Keratinocyte (primary cell): ENCODE measurements around the gene APEX1. TPM values are rescaled to one million over a fixed set of nuclear protein-coding genes. Genes with fewer than 3 reads are reported as not detected.
"Not testable (repeated sequence)": the region's sequence is repeated elsewhere in the genome, so short reads cannot be mapped to it uniquely, and the experiment has no call there.

ENCODE experiments used
- DNase-seq: peaks from one replicate; pipeline ENCODE4 v3.0.0-alpha.2; 2011; ENCODE audit warnings: low read depth, missing footprints, low spot score
- FAIRE-seq: peaks from 2 replicates; lab custom pipeline; 2011; peaks lifted over from hg19 to GRCh38; lab: Jason Lieb, UNC
- H2AFZ ChIP-seq: 2 replicates; pipeline ENCODE4 v1.6.0; 2012; ENCODE audit warnings: low read length, control low read depth, inconsistent platforms; ENCODE audit not compliant: control insufficient read depth
- H3K27ac ChIP-seq: 2 replicates; pipeline ENCODE4 v1.5.1; 2011; ENCODE audit warnings: low read length; ENCODE audit not compliant: control insufficient read depth, insufficient read depth
- H3K27me3 ChIP-seq: 3 replicates; pipeline ENCODE4 v1.6.0; 2011; ENCODE audit warnings: low read length; ENCODE audit not compliant: control insufficient read depth, insufficient read depth; ENCODE audit errors: extremely low read depth
- H3K36me3 ChIP-seq, 2 experiments: 2 replicates in 1 of 2; 3 replicates in 1 of 2; pipeline ENCODE4 v1.5.1; 2011; ENCODE audit warnings: low read length in 2 of 2, mild to moderate bottlenecking in 1 of 2; ENCODE audit not compliant: control insufficient read depth in 2 of 2, insufficient read depth in 2 of 2; ENCODE audit errors: extremely low read depth in 1 of 2
- H3K4me1 ChIP-seq: 3 replicates; pipeline ENCODE4 v1.5.1; 2011; ENCODE audit warnings: low read length; ENCODE audit not compliant: control insufficient read depth, insufficient read depth; ENCODE audit errors: extremely low read depth
- H3K4me2 ChIP-seq: 3 replicates; pipeline ENCODE4 v1.6.0; 2011; ENCODE audit warnings: low read depth, low read length; ENCODE audit not compliant: control insufficient read depth, insufficient read depth; ENCODE audit errors: extremely low read depth
- H3K4me3 ChIP-seq, 3 experiments: fragments of 200-600 bp in 1 of 3; sonication (generic) in 1 of 3; 2 replicates in 2 of 3; 3 replicates in 1 of 3; pipeline ENCODE4 v1.5.1; 2011 to 2016; ENCODE audit warnings: low read length in 3 of 3, mild to moderate bottlenecking in 3 of 3, control low read depth in 2 of 3, inconsistent platforms in 1 of 3, low read depth in 1 of 3, mixed read lengths in 1 of 3, mixed run types in 1 of 3, moderate library complexity in 1 of 3; ENCODE audit not compliant: control insufficient read depth in 2 of 3, insufficient read depth in 2 of 3; ENCODE audit errors: extremely low read depth in 1 of 3
- H3K79me2 ChIP-seq: 2 replicates; pipeline ENCODE4 v1.6.0; 2012; ENCODE audit warnings: low read length; ENCODE audit not compliant: control insufficient read depth, insufficient read depth
- H3K9ac ChIP-seq: 3 replicates; pipeline ENCODE4 v1.6.0; 2011; ENCODE audit warnings: low read length; ENCODE audit not compliant: control insufficient read depth, insufficient read depth; ENCODE audit errors: extremely low read depth
- H3K9me1 ChIP-seq: 3 replicates; pipeline ENCODE4 v1.6.0; 2011; ENCODE audit warnings: low read length; ENCODE audit not compliant: control insufficient read depth, insufficient read depth; ENCODE audit errors: extremely low read depth
- H3K9me3 ChIP-seq: 2 replicates; pipeline ENCODE4 v1.5.1; 2012; ENCODE audit warnings: low read depth, low read length; ENCODE audit not compliant: control insufficient read depth
- H4K20me1 ChIP-seq: 3 replicates; pipeline ENCODE4 v1.6.0; 2011; ENCODE audit warnings: low read length; ENCODE audit not compliant: control insufficient read depth, insufficient read depth; ENCODE audit errors: extremely low read depth
- CTCF ChIP-seq, 3 experiments: IDR thresholded peaks in 1 of 3; conservative IDR thresholded peaks in 1 of 3; optimal IDR thresholded peaks in 1 of 3; 2 replicates in 2 of 3; 3 replicates in 1 of 3; pipeline versions ENCODE3 to v1.5.1; 2011; ENCODE audit warnings: low read length in 3 of 3, mild to moderate bottlenecking in 3 of 3, moderate library complexity in 2 of 3, control low read depth in 1 of 3, inconsistent platforms in 1 of 3; ENCODE audit not compliant: insufficient read depth in 2 of 3; ENCODE audit errors: extremely low read depth in 1 of 3
- EZH2 ChIP-seq: IDR thresholded peaks from one replicate; pipeline ENCODE4 v1.6.1; 2012; ENCODE audit warnings: inconsistent platforms, mild to moderate bottlenecking, low read length, moderate library complexity
- dilution Hi-C: fragments of 300-500 bp; cut with MboI; formaldehyde crosslinking; loops from one replicate; pipeline ENCODE4 v1.7.0; 2020; ENCODE audit warnings: low sequenced_read_pairs; ENCODE audit not compliant: extremely low pct_ligation_motif_present
- polyA plus RNA-seq, 5 experiments: library from polyadenylated mRNA; depleted of rRNA in 3 of 5; stranded (reverse) in 3 of 5; stranded (forward) in 1 of 5; unstranded in 1 of 5; fragments of >200 nt; gene quantifications; 1 replicate in 1 of 5; 2 replicates in 3 of 5; 3 replicates in 1 of 5; pipeline versions ENCODE4 v1.2.1 to v1.2.3, GENCODE V29; 2011 to 2012; ENCODE audit warnings: missing spikeins in 2 of 5, low read depth in 1 of 5, low replicate concordance in 1 of 5
- small RNA-seq, 3 experiments: library from RNA; depleted of rRNA; stranded (forward); fragments of <200 nt; gene quantifications; one replicate each; pipeline ENCODE3, GENCODE V24; 2012; ENCODE audit warnings: low read depth in 3 of 3, low replicate concordance in 1 of 3; ENCODE audit not compliant: insufficient read length in 3 of 3

APEX1 gene
- polyA plus RNA-seq, 1 donor (not counting 4 experiments of a cell fraction or from before 2014, with no cell fraction given) = 234 TPM

GRCh38 chr14:20503898-20504297 is 48.9 kb downstream of the APEX1 start:
- Histone ChIP-seq H3K27me3 (no peaks in the 10 kb centered on the region), H3K9ac (no peak overlapping the region), H3K4me2 (no peak overlapping the region), H3K36me3 (no peaks in the 10 kb centered on the region), H3K79me2 (no peaks in the 10 kb centered on the region), H4K20me1 (no peaks in the 10 kb centered on the region), H3K4me3 (no peak overlapping the region), H3K4me1 (peaks cover 12% of the 10 kb centered on the region), H3K9me1 (no peaks in the 10 kb centered on the region), H3K9me3 (no peaks in the 10 kb centered on the region), H2AFZ (no peak overlapping the region), H3K27ac (no peak overlapping the region)
- FAIRE-seq (no peak), DNase-seq (no peak)
- dilution Hi-C loops = no loop called here
- TF ChIP-seq CTCF (optimal IDR thresholded peaks at IDR 0.05 in 1 of 3, IDR thresholded peaks at IDR 0.05 in 1 of 3, conservative IDR thresholded peaks at IDR 0.05 in 1 of 3; ENCODE audit: extremely low read depth in 1 of 3, insufficient read depth in 2 of 3, low read length in 3 of 3) (no peak), EZH2 (no peak)

GRCh38 chr14:20506276-20506675 is 51.2 kb downstream of the APEX1 start:
- H3K79me2 ChIP-seq, H3K4me2 ChIP-seq, H4K20me1 ChIP-seq, H3K27ac ChIP-seq, DNase-seq, dilution Hi-C loops, H3K4me1 ChIP-seq, H3K36me3 ChIP-seq, FAIRE-seq, H3K9me1 ChIP-seq, H3K27me3 ChIP-seq, H3K9me3 ChIP-seq, H3K9ac ChIP-seq, H3K4me3 ChIP-seq, H2AFZ ChIP-seq: not testable (repeated sequence)

GRCh38 chr14:20506752-20507151 is 51.7 kb downstream of the APEX1 start:
- H3K27me3 ChIP-seq, H3K4me1 ChIP-seq, H3K9me1 ChIP-seq, H3K79me2 ChIP-seq, DNase-seq, H3K27ac ChIP-seq, H4K20me1 ChIP-seq, H3K4me2 ChIP-seq, H2AFZ ChIP-seq, FAIRE-seq, dilution Hi-C loops, H3K36me3 ChIP-seq, H3K9me3 ChIP-seq, H3K4me3 ChIP-seq, H3K9ac ChIP-seq: not testable (repeated sequence)

Small RNA genes lying within 50 kb of the gene (small RNA-seq; reads per million reads assigned to genes)
- gene RNA5SP382 = 0.07 to 3.0 (median 1.8) reads per million in 3 experiments

Other genes starting within 250 kb of the APEX1 start
- gene OR11H6, start 231.5 kb upstream of the APEX1 start, polyA plus RNA-seq = not detected in 3 replicates
- gene OR11H7, start 226.2 kb upstream of the APEX1 start, polyA plus RNA-seq = not detected in 3 replicates
- gene OR11H4, start 215.9 kb upstream of the APEX1 start, polyA plus RNA-seq = not detected in 3 replicates
- gene TTC5, start 149.3 kb upstream of the APEX1 start, polyA plus RNA-seq = 13.7 to 19.2 TPM (median 13.9 TPM) in 3 replicates
- 49.0 to 65.8 TPM (median 49.4 TPM) in 3 replicates for gene CCNB1IP1, start 121.9 kb upstream of the APEX1 start, polyA plus RNA-seq
- 13.8 to 24.7 TPM (median 24.1 TPM) in 3 replicates for gene PARP2, start 111.6 kb upstream of the APEX1 start, polyA plus RNA-seq
- 12.5 to 16.6 TPM (median 12.8 TPM) in 3 replicates for gene TEP1, start 41.7 kb upstream of the APEX1 start, polyA plus RNA-seq
- gene KLHL33, start 19.1 kb upstream of the APEX1 start, polyA plus RNA-seq = not detected in 3 replicates
- 28.8 to 36.6 TPM (median 34.5 TPM) in 3 replicates for gene OSGEP, start 414 bp upstream of the APEX1 start, polyA plus RNA-seq
- gene PIP4P1, start 6.2 kb downstream of the APEX1 start, polyA plus RNA-seq = 34.4 to 37.5 TPM (median 35.6 TPM) in 3 replicates
- 227 to 325 TPM (median 243 TPM) in 3 replicates for gene PNP, start 14.2 kb downstream of the APEX1 start, polyA plus RNA-seq
- not detected in 3 replicates for gene RNASE10, start 50.3 kb downstream of the APEX1 start, polyA plus RNA-seq
- not detected in 3 replicates for gene RNASE9, start 105.8 kb downstream of the APEX1 start, polyA plus RNA-seq
- gene RNASE11, start 132.8 kb downstream of the APEX1 start, polyA plus RNA-seq = not detected in 3 replicates
- gene RNASE12, start 136.2 kb downstream of the APEX1 start, polyA plus RNA-seq = not detected in 3 replicates
- gene OR6S1, start 186.5 kb downstream of the APEX1 start, polyA plus RNA-seq = not detected in 3 replicates
- gene RNASE4, start 229.3 kb downstream of the APEX1 start, polyA plus RNA-seq = 5.5 to 12.8 TPM (median 9.5 TPM) in 3 replicates
- 3.7 to 4.4 TPM (median 4.0 TPM) in 3 replicates for gene ANG, start 233.5 kb downstream of the APEX1 start, polyA plus RNA-seq